Measurements from ENCODE around the gene HMGXB3. TPM values are rescaled to one million over a fixed set of nuclear protein-coding genes. Genes with fewer than 3 reads are reported as not detected.
"Not testable (repeated sequence)": the region's sequence is repeated elsewhere in the genome, so short reads cannot be mapped to it uniquely, and the experiment has no call there.

The HMGXB3 gene
- total RNA-seq, 1 experiment from 2014 or later: 56.2 TPM

DNA sequence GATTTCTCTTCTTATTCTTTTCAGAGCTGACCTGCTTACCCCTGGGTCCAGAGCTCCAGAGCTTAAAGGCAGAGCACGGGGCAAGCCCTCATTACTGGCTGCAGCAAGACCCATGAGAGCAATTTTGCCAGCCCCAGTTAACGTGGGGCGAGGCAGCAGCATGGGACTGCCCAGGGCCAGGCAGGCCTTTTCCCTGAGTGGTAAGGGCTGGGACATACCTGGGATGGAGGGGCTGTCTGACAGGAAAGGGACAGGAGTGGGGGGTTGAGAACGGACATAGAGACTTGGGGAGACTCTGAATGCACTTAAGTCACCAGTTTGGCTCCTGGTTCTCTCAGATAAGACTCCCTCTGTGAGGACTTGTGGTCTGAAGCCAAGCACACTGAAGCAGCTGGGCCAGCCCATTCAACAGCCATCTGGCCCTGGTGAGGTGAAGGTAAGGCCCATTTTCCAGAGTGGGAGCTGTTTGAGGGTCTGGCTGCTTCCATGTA, 26.2 kb downstream of the HMGXB3 start:
- intact Hi-C loops (cut with micrococcal nuclease; ENCODE audit: unreplicated experiment): no loop called here
- no peak overlapping the region for H3K27ac ChIP-seq (ENCODE audit: low read length)
- no peaks in the 10 kb centered on the region for H3K9me3 ChIP-seq (ENCODE audit: control insufficient read depth, insufficient read depth, low read depth, low read length)
- ATAC-seq (no peak), DNase-seq (ENCODE audit: low read depth, low spot score) (no peak)
- no peak overlapping the region for H3K4me3 ChIP-seq (ENCODE audit: low read depth in 2 of 2, low read length in 2 of 2)
- ChIA-PET POLR2A (no interaction called here), CTCF (no interaction called here)
- peaks cover 9% of the 10 kb centered on the region for H3K4me1 ChIP-seq (ENCODE audit: control insufficient read depth, insufficient read depth, low read length)
- no TSS peak for BruUV-seq (replicated peaks)
- peaks cover 42% of the 10 kb centered on the region for H3K36me3 ChIP-seq (ENCODE audit: control insufficient read depth, insufficient read depth, low read length)
- H3K27me3 ChIP-seq (ENCODE audit: control insufficient read depth, insufficient read depth, low read length): no peaks in the 10 kb centered on the region
- in situ Hi-C loops (cut with HindIII; ENCODE audit: low pct_unique_long_range_greater_than_20kb, low sequenced_read_pairs): no loop called here
- TF ChIP-seq POLR2AphosphoS5 (IDR thresholded peaks at IDR 0.05; ENCODE audit: low read depth, low read length) (no peak), SIN3A (IDR thresholded peaks at IDR 0.05; ENCODE audit: borderline replicate concordance, insufficient read depth, low read depth, low read length) (no peak), TCF7L2 (IDR thresholded peaks at IDR 0.05; ENCODE audit: low read depth, low read length) (no peak)
- TF ChIP-seq, protein P1, sequence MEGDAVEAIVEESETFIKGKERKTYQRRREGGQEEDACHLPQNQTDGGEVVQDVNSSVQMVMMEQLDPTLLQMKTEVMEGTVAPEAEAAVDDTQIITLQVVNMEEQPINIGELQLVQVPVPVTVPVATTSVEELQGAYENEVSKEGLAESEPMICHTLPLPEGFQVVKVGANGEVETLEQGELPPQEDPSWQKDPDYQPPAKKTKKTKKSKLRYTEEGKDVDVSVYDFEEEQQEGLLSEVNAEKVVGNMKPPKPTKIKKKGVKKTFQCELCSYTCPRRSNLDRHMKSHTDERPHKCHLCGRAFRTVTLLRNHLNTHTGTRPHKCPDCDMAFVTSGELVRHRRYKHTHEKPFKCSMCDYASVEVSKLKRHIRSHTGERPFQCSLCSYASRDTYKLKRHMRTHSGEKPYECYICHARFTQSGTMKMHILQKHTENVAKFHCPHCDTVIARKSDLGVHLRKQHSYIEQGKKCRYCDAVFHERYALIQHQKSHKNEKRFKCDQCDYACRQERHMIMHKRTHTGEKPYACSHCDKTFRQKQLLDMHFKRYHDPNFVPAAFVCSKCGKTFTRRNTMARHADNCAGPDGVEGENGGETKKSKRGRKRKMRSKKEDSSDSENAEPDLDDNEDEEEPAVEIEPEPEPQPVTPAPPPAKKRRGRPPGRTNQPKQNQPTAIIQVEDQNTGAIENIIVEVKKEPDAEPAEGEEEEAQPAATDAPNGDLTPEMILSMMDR (IDR thresholded peaks at IDR 0.05): no peak
- TF ChIP-seq, protein P2, sequence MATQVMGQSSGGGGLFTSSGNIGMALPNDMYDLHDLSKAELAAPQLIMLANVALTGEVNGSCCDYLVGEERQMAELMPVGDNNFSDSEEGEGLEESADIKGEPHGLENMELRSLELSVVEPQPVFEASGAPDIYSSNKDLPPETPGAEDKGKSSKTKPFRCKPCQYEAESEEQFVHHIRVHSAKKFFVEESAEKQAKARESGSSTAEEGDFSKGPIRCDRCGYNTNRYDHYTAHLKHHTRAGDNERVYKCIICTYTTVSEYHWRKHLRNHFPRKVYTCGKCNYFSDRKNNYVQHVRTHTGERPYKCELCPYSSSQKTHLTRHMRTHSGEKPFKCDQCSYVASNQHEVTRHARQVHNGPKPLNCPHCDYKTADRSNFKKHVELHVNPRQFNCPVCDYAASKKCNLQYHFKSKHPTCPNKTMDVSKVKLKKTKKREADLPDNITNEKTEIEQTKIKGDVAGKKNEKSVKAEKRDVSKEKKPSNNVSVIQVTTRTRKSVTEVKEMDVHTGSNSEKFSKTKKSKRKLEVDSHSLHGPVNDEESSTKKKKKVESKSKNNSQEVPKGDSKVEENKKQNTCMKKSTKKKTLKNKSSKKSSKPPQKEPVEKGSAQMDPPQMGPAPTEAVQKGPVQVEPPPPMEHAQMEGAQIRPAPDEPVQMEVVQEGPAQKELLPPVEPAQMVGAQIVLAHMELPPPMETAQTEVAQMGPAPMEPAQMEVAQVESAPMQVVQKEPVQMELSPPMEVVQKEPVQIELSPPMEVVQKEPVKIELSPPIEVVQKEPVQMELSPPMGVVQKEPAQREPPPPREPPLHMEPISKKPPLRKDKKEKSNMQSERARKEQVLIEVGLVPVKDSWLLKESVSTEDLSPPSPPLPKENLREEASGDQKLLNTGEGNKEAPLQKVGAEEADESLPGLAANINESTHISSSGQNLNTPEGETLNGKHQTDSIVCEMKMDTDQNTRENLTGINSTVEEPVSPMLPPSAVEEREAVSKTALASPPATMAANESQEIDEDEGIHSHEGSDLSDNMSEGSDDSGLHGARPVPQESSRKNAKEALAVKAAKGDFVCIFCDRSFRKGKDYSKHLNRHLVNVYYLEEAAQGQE (IDR thresholded peaks at IDR 0.05; ENCODE audit: insufficient read depth in 1 of 2, low read depth in 2 of 2, low read length in 1 of 2): no peak

DNA sequence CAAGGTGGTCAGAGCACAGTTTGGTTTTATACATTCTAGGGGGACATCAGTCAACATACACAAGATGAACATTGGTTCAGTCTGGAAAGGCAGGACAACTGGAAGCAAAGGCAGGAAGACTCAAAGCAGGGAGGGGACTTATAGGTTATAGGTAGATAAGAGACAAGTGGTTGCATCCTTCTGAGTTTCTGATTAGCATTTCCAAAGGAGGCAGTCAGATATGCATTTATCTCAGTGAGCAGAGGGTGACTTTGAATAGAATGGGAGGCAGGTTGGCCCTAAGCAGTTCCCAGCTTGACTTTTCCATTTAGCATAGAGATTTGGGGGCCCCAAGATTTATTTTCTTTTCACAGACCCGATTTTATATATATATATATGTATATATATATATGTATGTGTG, 27.5 kb downstream of the HMGXB3 start:
- CTCF ChIA-PET; in situ Hi-C loops (cut with HindIII; ENCODE audit: low pct_unique_long_range_greater_than_20kb, low sequenced_read_pairs); ATAC-seq; BruUV-seq (replicated peaks); H3K9me3 ChIP-seq (ENCODE audit: control insufficient read depth, insufficient read depth, low read depth, low read length); intact Hi-C loops (cut with micrococcal nuclease; ENCODE audit: unreplicated experiment); H3K4me1 ChIP-seq (ENCODE audit: control insufficient read depth, insufficient read depth, low read length); H3K27ac ChIP-seq (ENCODE audit: low read length); POLR2A ChIA-PET; DNase-seq (ENCODE audit: low read depth, low spot score); H3K4me3 ChIP-seq (ENCODE audit: low read depth in 2 of 2, low read length in 2 of 2); H3K27me3 ChIP-seq (ENCODE audit: control insufficient read depth, insufficient read depth, low read length): not testable (repeated sequence)
- H3K36me3 ChIP-seq (ENCODE audit: control insufficient read depth, insufficient read depth, low read length): peaks cover 46% of the 10 kb centered on the region

DNA sequence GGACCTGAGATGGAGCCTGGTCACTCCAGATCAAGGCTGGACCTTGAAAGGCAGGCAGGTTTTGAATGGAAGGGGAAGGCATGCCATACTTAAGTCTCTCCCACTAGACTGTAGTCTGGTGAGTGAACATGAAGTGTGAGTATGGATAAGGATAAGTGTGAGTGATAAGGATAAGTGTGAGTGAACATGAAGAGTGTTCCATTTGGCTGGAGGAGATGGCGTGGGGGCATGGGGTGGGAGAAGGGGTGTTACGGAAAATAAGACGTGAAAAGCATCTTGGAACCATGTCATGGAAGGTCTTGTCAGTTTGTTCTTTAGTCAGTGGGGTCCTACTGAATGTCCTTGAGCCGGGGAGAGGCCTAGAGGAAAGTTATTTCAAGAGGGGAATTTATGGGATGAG, 32.8 kb downstream of the HMGXB3 start:
- no peak overlapping the region for H3K4me3 ChIP-seq (ENCODE audit: low read depth in 2 of 2, low read length in 2 of 2)
- ChIA-PET POLR2A (no interaction called here), CTCF (no interaction called here)
- in situ Hi-C loops (cut with HindIII; ENCODE audit: low pct_unique_long_range_greater_than_20kb, low sequenced_read_pairs) (no loop called here), intact Hi-C loops (cut with micrococcal nuclease; ENCODE audit: unreplicated experiment) (no loop called here)
- H3K9me3 ChIP-seq (ENCODE audit: control insufficient read depth, insufficient read depth, low read depth, low read length): no peaks in the 10 kb centered on the region
- no peak overlapping the region for H3K27ac ChIP-seq (ENCODE audit: low read length)
- no peak for ATAC-seq
- no peak for DNase-seq (ENCODE audit: low read depth, low spot score)
- BruUV-seq (replicated peaks): no TSS peak
- TF ChIP-seq, protein P2 (IDR thresholded peaks at IDR 0.05; ENCODE audit: insufficient read depth in 1 of 2, low read depth in 2 of 2, low read length in 1 of 2): no peak
- TF ChIP-seq POLR2AphosphoS5 (IDR thresholded peaks at IDR 0.05; ENCODE audit: low read depth, low read length) (no peak), SIN3A (IDR thresholded peaks at IDR 0.05; ENCODE audit: borderline replicate concordance, insufficient read depth, low read depth, low read length) (no peak), TCF7L2 (IDR thresholded peaks at IDR 0.05; ENCODE audit: low read depth, low read length) (no peak)
- TF ChIP-seq, protein P1 (IDR thresholded peaks at IDR 0.05): no peak
- H3K27me3 ChIP-seq (ENCODE audit: control insufficient read depth, insufficient read depth, low read length): no peaks in the 10 kb centered on the region
- no peaks in the 10 kb centered on the region for H3K4me1 ChIP-seq (ENCODE audit: control insufficient read depth, insufficient read depth, low read length)
- H3K36me3 ChIP-seq (ENCODE audit: control insufficient read depth, insufficient read depth, low read length): peaks cover 51% of the 10 kb centered on the region
